SK-N-SH (cell line): ENCODE results near the gene APLP2.

ENCODE experiments used
- EP300 ChIP-seq, 2 experiments: IDR thresholded peaks; 2 replicates each; pipeline versions ENCODE4 v1.4.0 to v1.6.1; 2012; ENCODE audit warnings: borderline replicate concordance in 1 of 2, low read depth in 1 of 2, low read length in 1 of 2
- TF ChIP-seq, protein P1 (sequence below): fragments of 200-600 bp; sonication (generic); IDR thresholded peaks from 2 replicates; pipeline ENCODE4 v1.6.1; 2017; ENCODE audit warnings: antibody characterized with exemption, mild to moderate bottlenecking, moderate library complexity

DNA sequence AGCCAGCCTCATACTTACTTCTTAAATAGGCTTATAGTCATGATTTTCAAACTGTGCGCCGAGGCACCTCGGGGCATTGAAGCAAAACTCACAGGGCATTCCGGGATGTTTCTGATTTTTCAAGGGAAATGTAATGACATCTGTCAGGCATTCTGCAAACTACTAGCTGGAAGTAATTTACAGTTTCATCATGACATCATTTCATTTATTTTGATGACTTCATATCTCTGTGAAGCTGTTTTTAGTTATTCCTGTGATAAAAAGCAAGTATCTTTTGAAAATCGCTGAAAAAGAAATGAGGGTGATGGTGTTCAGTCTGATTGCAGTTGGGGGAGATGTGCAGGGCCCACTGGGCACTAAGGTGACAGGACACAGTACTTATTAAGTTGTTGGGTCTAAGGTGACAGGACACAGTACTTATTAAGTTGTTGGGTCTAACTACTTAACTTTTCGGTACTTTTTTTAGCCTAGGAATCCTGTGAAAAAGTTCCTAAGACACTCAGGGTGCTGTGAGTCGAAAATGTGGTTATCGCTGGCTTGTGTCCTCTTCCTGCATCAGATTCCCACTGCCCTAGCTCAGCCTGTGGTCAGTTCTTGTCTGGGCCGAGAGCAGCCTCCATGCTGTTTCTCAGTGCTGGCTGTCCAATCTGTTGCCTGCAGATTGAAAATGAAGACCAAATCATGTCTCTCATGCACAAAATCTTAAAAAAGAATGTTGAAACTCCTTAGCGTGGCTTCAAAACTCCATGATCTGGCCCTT lies 42.6 kb downstream of the APLP2 start:
- TF ChIP-seq, protein P1, sequence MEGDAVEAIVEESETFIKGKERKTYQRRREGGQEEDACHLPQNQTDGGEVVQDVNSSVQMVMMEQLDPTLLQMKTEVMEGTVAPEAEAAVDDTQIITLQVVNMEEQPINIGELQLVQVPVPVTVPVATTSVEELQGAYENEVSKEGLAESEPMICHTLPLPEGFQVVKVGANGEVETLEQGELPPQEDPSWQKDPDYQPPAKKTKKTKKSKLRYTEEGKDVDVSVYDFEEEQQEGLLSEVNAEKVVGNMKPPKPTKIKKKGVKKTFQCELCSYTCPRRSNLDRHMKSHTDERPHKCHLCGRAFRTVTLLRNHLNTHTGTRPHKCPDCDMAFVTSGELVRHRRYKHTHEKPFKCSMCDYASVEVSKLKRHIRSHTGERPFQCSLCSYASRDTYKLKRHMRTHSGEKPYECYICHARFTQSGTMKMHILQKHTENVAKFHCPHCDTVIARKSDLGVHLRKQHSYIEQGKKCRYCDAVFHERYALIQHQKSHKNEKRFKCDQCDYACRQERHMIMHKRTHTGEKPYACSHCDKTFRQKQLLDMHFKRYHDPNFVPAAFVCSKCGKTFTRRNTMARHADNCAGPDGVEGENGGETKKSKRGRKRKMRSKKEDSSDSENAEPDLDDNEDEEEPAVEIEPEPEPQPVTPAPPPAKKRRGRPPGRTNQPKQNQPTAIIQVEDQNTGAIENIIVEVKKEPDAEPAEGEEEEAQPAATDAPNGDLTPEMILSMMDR, result no peak
- no peak for TF ChIP-seq EP300 (IDR thresholded peaks at IDR 0.05; ENCODE audit: borderline replicate concordance in 1 of 2, low read depth in 1 of 2, low read length in 1 of 2)
